ENCODE data around the gene SMG6. TPM values are rescaled to one million over a fixed set of nuclear protein-coding genes. Genes with fewer than 3 reads are reported as not detected.

Gene SMG6
- total and polyA plus RNA-seq, 8 donors = 17.0 to 102 (median 24.4) TPM

GRCh38 chr17:2122641-2123302, 180.8 kb downstream of the SMG6 start:
- DNase-seq = peak; percentile 34 to 70
- Histone ChIP-seq H3K36me3 (peaks cover 0 to 15% (median 8%) of the 10 kb centered on the region in 4 donors), H3K4me3 (peak overlapping the region in 1 of 4 donors; percentile 2), H3K9me3 (no peaks in the 10 kb centered on the region), H3K27ac (peak overlapping the region; percentile 34 to 83 (median 75)), H3K4me1 (peaks cover 21 to 36% (median 26%) of the 10 kb centered on the region in 4 donors), H3K27me3 (no peaks in the 10 kb centered on the region)
- intact Hi-C loops (cut with DNase I; ENCODE audit: low total_unique reads) = no loop called here
- WGBS, 5 donors = 40 to 69% (median 64%) methylated on average over 9 to 16 of the region's 16 CpGs
- TF ChIP-seq CTCF (IDR thresholded peaks at IDR 0.05) (no peak), EP300 (IDR thresholded peaks at IDR 0.05) (no peak), POLR2A (IDR thresholded peaks at IDR 0.05) (no peak), POLR2AphosphoS5 (IDR thresholded peaks at IDR 0.05) (no peak)

GRCh38 chr17:2120586-2121335, 182.8 kb downstream of the SMG6 start:
- intact Hi-C loops (cut with DNase I; ENCODE audit: low total_unique reads) = no loop called here
- peak overlapping the region in 1 of 5 donors; percentile 17 for H3K27ac ChIP-seq
- no peaks in the 10 kb centered on the region for H3K27me3 ChIP-seq
- H3K36me3 ChIP-seq = peaks cover 0 to 10% (median 4%) of the 10 kb centered on the region in 4 donors
- DNase-seq = no peak
- WGBS, 5 donors = 83 to 93% (median 88%) methylated on average over 8 of the region's 8 CpGs
- no peaks in the 10 kb centered on the region for H3K9me3 ChIP-seq
- peaks cover 21 to 36% (median 26%) of the 10 kb centered on the region in 4 donors for H3K4me1 ChIP-seq
- no peak overlapping the region for H3K4me3 ChIP-seq
- TF ChIP-seq CTCF (IDR thresholded peaks at IDR 0.05) (no peak), POLR2A (IDR thresholded peaks at IDR 0.05) (no peak), EP300 (IDR thresholded peaks at IDR 0.05) (no peak), POLR2AphosphoS5 (IDR thresholded peaks at IDR 0.05) (no peak)

GRCh38 chr17:2113279-2113622, 190.3 kb downstream of the SMG6 start:
- H3K4me1 ChIP-seq = peaks cover 0 to 32% (median 19%) of the 10 kb centered on the region in 4 donors
- no peak overlapping the region for H3K4me3 ChIP-seq
- intact Hi-C loops (cut with DNase I; ENCODE audit: low total_unique reads) = no loop called here
- DNase-seq = no peak
- H3K27me3 ChIP-seq = no peaks in the 10 kb centered on the region
- H3K9me3 ChIP-seq = no peaks in the 10 kb centered on the region
- TF ChIP-seq POLR2A (IDR thresholded peaks at IDR 0.05) (no peak), EP300 (IDR thresholded peaks at IDR 0.05) (no peak), POLR2AphosphoS5 (IDR thresholded peaks at IDR 0.05) (no peak), CTCF (IDR thresholded peaks at IDR 0.05) (no peak)
- H3K36me3 ChIP-seq = no peaks in the 10 kb centered on the region
- WGBS, 5 donors = 34 to 70% (median 51%) methylated on average over 6 of the region's 6 CpGs
- peak overlapping the region in 3 of 5 donors; percentile 6 to 34 (median 24) for H3K27ac ChIP-seq

GRCh38 chr17:2111691-2112090, 191.9 kb downstream of the SMG6 start:
- TF ChIP-seq EP300 (IDR thresholded peaks at IDR 0.05) = no peak
- TF ChIP-seq CTCF (IDR thresholded peaks at IDR 0.05) = no peak
- no peak for TF ChIP-seq POLR2A (IDR thresholded peaks at IDR 0.05)
- TF ChIP-seq POLR2AphosphoS5 (IDR thresholded peaks at IDR 0.05) = no peak
- no peak overlapping the region for H3K27ac ChIP-seq
- H3K4me3 ChIP-seq = no peak overlapping the region
- intact Hi-C loops (cut with DNase I; ENCODE audit: low total_unique reads) = no loop called here
- no peaks in the 10 kb centered on the region for H3K27me3 ChIP-seq
- DNase-seq = peak; percentile 34 to 86
- peaks cover 12 to 47% (median 32%) of the 10 kb centered on the region in 4 donors for H3K4me1 ChIP-seq
- no peaks in the 10 kb centered on the region for H3K9me3 ChIP-seq
- 40 to 64% (median 56%) methylated on average over 4 to 5 of the region's 5 CpGs for WGBS, 5 donors
- no peaks in the 10 kb centered on the region for H3K36me3 ChIP-seq
